Upper lobe of left lung (tissue), 6 donors: ENCODE data around the gene SARDH. TPM values are rescaled to one million over a fixed set of nuclear protein-coding genes. Genes with fewer than 3 reads are reported as not detected.

Experiments
- ATAC-seq, 2 donors: fragments of 200-7000 bp; cut with Tn5 transposase; one replicate each; pipeline ENCODE4 v1.9.1; 2022; ENCODE audit warnings: mild to moderate bottlenecking in 2 of 2, moderate library complexity in 2 of 2; ENCODE audit not compliant: low FRiP score in 2 of 2
- DNase-seq, 2 donors: peaks; one replicate each; pipeline ENCODE4 v3.0.0-alpha.2; 2019 to 2020
- H3K27ac ChIP-seq, 4 donors: fragments of 200-600 bp; sonication (generic); one replicate each; pipeline ENCODE4 v1.5.1; 2016 to 2019
- H3K27me3 ChIP-seq, 4 donors: fragments of 200-600 bp; sonication (generic); one replicate each; pipeline ENCODE4 v1.5.1; 2017 to 2019
- H3K36me3 ChIP-seq, 4 donors: fragments of 200-600 bp; sonication (generic); one replicate each; pipeline ENCODE4 v1.5.1; 2016 to 2019
- H3K4me1 ChIP-seq, 4 donors: fragments of 200-600 bp; sonication (generic); one replicate each; pipeline ENCODE4 v1.5.1; 2018 to 2019
- H3K4me3 ChIP-seq, 4 donors: fragments of 200-600 bp; sonication (generic); one replicate each; pipeline ENCODE4 v1.5.1; 2017 to 2019; ENCODE audit warnings: mild to moderate bottlenecking in 2 of 4, moderate library complexity in 1 of 4
- H3K9me3 ChIP-seq, 4 donors: fragments of 200-600 bp; sonication (generic); one replicate each; pipeline ENCODE4 v1.5.1; 2018 to 2019
- EP300 ChIP-seq, 4 donors: sonication (generic); formaldehyde crosslinking; IDR thresholded peaks; one replicate each; pipeline ENCODE4 v1.5.1; 2017; ENCODE audit warnings: antibody characterized with exemption in 4 of 4, control low read depth in 2 of 4
- POLR2A ChIP-seq, 4 donors: fragments of 450-650 bp; IDR thresholded peaks; one replicate each; pipeline ENCODE4 v1.5.1; 2016 to 2017; ENCODE audit warnings: antibody characterized with exemption in 4 of 4, mild to moderate bottlenecking in 2 of 4
- POLR2AphosphoS5 ChIP-seq, 2 donors: sonication (generic); formaldehyde crosslinking; IDR thresholded peaks; one replicate each; pipeline ENCODE4 v1.5.1; 2017; ENCODE audit warnings: antibody characterized with exemption in 2 of 2
- WGBS, 2 donors: methylation state at CpG; one replicate each; pipeline ENCODE4 v1.1.5; 2017 to 2018; 5-methylcytosine and 5-hydroxymethylcytosine counted together
- total RNA-seq, 6 donors: library from RNA; depleted of rRNA in 4 of 6; stranded (reverse); fragments of >200 nt in 4 of 6; gene quantifications; one replicate each; pipeline versions ENCODE4 v1.1.0 to v1.2.1, GENCODE V29; 2016 to 2021
- TF ChIP-seq, protein P1 (sequence below), 6 experiments: fragments of 450-650 bp in 4 of 6; fragments of 200-600 bp in 2 of 6; sonication (generic) in 2 of 6; IDR thresholded peaks; one replicate each; pipeline ENCODE4 v1.5.1; 2016 to 2019; ENCODE audit warnings: antibody characterized with exemption in 6 of 6
- donor health status: DM: no; HTN: no; CAD: no; lungs with moderate emphysema.
- donor health status: DM: no; HTN: yes; CAD: no; lungs with severe emphysema.

Gene SARDH
- total RNA-seq, 6 donors from 2014 or later: 0.79 to 37.7 (median 4.2) TPM

DNA sequence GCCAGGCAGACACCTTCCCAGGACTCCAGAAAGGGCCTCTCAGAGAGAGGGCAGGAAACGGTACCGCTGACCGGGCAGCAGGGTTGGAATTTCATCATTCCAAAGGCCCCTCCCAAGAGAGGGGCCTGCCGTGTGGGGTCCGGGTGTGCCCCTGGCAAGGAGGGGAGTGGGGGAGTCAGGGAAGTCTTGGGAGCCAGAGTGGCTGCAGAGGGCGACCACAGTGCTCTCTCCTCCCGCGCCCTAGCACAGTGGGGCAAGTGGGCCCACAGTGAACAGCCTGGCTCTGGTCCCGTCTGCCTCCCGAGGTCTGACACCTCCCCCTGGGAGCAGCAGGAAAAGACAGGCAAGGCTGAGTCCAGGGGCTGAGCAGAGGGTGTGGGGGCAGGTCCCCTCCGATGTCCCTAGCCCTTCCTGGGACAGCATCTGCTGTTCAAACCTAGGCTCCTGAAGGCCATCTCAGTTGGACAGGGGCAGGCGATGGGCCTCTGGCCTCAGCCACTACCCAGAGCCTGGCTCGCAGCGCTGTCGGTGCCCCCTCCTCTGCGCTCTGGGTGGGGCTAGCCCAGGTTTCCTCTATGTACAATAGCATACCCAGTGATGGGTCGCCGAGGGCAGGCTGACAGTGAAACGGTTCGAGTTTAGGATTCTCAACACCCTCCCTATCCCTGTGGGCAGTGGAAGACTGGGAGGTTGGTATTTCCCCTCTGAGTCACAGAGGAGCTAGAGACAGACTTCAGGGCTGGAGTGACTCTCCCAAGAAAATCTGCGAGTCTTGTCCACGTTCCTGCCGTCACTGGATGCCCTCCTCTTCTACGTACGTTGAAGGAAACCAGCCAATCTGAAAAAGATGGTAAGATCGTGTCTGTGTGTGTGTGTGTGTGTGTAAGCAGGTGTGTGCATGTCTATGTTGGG is 25.4 kb upstream of the SARDH start:
- Histone ChIP-seq H3K4me1 (no peaks in the 10 kb centered on the region), H3K36me3 (peaks cover 0 to 40% (median 27%) of the 10 kb centered on the region in 4 donors), H3K27me3 (no peaks in the 10 kb centered on the region), H3K4me3 (no peak overlapping the region), H3K27ac (no peak overlapping the region), H3K9me3 (peaks cover 0 to 9% (median 7%) of the 10 kb centered on the region in 4 donors)
- TF ChIP-seq EP300 (IDR thresholded peaks at IDR 0.05) (no peak), POLR2A (IDR thresholded peaks at IDR 0.05) (no peak), POLR2AphosphoS5 (IDR thresholded peaks at IDR 0.05) (no peak)
- TF ChIP-seq, protein P1, sequence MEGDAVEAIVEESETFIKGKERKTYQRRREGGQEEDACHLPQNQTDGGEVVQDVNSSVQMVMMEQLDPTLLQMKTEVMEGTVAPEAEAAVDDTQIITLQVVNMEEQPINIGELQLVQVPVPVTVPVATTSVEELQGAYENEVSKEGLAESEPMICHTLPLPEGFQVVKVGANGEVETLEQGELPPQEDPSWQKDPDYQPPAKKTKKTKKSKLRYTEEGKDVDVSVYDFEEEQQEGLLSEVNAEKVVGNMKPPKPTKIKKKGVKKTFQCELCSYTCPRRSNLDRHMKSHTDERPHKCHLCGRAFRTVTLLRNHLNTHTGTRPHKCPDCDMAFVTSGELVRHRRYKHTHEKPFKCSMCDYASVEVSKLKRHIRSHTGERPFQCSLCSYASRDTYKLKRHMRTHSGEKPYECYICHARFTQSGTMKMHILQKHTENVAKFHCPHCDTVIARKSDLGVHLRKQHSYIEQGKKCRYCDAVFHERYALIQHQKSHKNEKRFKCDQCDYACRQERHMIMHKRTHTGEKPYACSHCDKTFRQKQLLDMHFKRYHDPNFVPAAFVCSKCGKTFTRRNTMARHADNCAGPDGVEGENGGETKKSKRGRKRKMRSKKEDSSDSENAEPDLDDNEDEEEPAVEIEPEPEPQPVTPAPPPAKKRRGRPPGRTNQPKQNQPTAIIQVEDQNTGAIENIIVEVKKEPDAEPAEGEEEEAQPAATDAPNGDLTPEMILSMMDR (IDR thresholded peaks at IDR 0.05): no peak
- WGBS, 2 donors: 91 to 93% methylated on average over 17 to 26 of the region's 26 CpGs
- ATAC-seq (peak in 1 of 2 donors; percentile 28), DNase-seq (peak; percentile 12 to 42)

DNA sequence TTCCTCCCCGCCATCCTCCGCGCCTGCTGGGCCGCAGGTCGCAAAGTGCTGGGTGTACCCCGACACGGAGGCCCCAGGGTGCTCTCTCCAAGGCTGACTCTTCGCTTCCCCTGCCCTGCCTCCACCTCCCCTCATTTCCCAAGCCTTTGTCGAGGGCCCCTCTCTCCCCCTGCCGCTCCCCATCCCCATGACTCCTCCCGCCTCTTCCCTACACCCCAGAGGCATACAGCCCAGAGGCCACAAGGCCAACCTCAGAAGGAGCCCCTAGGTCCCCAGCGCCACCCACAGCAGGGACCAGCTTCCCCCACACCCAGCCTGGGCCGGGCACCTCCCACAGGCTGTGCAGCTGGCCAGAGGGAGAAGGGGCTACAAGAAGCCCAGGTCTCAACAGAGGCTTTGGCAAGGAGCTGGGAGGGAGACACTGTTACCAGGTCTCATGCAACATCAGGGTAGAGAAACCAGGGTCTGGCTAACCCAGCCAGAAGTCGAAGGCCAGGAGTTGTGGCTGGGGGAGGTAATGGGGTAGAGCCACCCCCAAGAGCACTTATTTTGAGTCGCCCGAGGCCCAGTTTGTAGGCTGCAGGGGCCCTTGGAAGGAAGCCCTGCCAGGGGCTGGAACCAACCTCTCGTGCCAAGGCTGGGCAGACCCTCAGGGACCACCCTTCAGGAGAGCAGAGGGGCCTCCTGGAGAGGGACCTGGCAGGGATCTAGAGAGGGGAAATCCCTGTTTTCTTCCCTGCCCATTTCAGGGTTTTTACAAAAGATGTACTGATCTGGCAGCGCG is 24.5 kb upstream of the SARDH start:
- DNase-seq: peak in 1 of 2 donors; percentile 45
- no peaks in the 10 kb centered on the region for H3K4me1 ChIP-seq
- 93 to 94% methylated on average over 15 to 17 of the region's 19 CpGs for WGBS, 2 donors
- H3K27me3 ChIP-seq: no peaks in the 10 kb centered on the region
- peaks cover 0 to 9% (median 7%) of the 10 kb centered on the region in 4 donors for H3K9me3 ChIP-seq
- TF ChIP-seq, protein P1 (IDR thresholded peaks at IDR 0.05): no peak
- TF ChIP-seq POLR2AphosphoS5 (IDR thresholded peaks at IDR 0.05): no peak
- no peak for TF ChIP-seq POLR2A (IDR thresholded peaks at IDR 0.05)
- no peak for TF ChIP-seq EP300 (IDR thresholded peaks at IDR 0.05)
- H3K27ac ChIP-seq: no peak overlapping the region
- peaks cover 0 to 32% (median 19%) of the 10 kb centered on the region in 4 donors for H3K36me3 ChIP-seq
- H3K4me3 ChIP-seq: no peak overlapping the region
- no peak for ATAC-seq

DNA sequence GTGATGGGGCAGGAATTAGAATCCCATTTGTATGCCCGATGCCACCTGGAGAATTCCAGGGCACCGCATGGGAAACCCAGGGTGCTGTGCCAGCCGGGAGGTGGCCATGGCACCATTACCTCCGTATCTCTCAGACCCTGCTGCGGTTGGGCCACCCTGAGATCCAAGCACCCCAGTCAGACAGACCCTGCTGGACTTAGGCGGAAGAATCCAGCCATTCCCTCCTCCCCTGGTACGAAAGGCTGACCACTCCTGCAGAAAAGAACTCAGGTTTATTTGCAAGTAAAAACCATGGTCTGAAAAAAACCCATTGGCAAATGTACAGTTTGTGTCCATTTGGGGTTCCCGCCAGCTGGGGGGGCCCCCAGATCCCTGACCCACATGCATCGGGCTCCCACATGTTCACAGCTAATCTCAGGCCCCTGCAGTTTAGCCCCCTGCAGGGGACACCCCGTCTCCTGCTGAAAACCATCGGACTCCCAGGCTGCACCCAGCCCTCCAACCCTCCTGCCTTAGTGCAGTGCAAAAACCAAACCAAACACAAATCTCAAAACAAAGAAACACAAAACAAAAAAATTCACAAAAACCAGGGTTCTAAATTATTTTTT is 23.6 kb upstream of the SARDH start:
- 96 to 98% methylated on average over 7 to 10 of the region's 11 CpGs for WGBS, 2 donors
- Histone ChIP-seq H3K9me3 (no peaks in the 10 kb centered on the region), H3K27me3 (no peaks in the 10 kb centered on the region), H3K27ac (no peak overlapping the region), H3K36me3 (peaks cover 0 to 23% (median 15%) of the 10 kb centered on the region in 4 donors), H3K4me1 (no peaks in the 10 kb centered on the region), H3K4me3 (no peak overlapping the region)
- no peak for ATAC-seq
- no peak for DNase-seq
- no peak for TF ChIP-seq POLR2A (IDR thresholded peaks at IDR 0.05)
- no peak for TF ChIP-seq POLR2AphosphoS5 (IDR thresholded peaks at IDR 0.05)
- TF ChIP-seq, protein P1 (IDR thresholded peaks at IDR 0.05): no peak
- no peak for TF ChIP-seq EP300 (IDR thresholded peaks at IDR 0.05)

DNA sequence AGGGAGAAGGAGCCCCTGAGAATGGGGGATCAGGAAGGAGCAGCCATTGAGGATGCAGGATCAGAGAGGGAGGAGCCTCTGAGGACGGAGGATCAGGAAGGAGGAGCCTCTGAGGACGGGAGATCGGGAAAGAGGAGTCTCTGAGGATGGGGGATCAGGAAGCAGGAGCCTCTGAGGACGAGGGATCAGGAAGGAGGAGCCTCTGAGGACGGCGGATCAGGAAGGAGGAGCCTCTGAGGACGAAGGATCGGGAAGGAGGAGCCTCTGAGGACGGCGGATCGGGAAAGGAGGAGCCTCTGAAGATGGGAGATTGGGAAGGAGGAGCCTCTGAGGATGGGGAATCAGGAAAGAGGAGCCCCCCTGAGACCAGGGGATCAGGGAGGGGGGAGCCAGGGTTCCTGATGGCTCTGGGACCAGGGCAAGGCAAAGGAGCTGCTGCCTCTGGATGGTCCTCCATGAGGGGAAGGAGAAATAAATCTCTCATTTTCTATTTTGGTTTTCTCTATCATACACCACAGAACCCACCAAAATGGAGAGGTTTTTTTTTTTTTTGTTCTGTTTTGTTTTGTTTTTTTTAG is 22.6 kb upstream of the SARDH start:
- WGBS, 2 donors: no CpG with 5 or more reads among the region's 11 CpGs
- TF ChIP-seq POLR2A (IDR thresholded peaks at IDR 0.05) (no peak), EP300 (IDR thresholded peaks at IDR 0.05) (no peak), POLR2AphosphoS5 (IDR thresholded peaks at IDR 0.05) (no peak)
- no peak for DNase-seq
- H3K4me3 ChIP-seq: no peak overlapping the region
- H3K27me3 ChIP-seq: no peaks in the 10 kb centered on the region
- H3K36me3 ChIP-seq: peaks cover 0 to 21% (median 15%) of the 10 kb centered on the region in 4 donors
- ATAC-seq: no peak
- no peak overlapping the region for H3K27ac ChIP-seq
- no peaks in the 10 kb centered on the region for H3K9me3 ChIP-seq
- no peaks in the 10 kb centered on the region for H3K4me1 ChIP-seq
